GM19238 (cell line): Measurements from ENCODE around the gene FCN2.

Experiments
- DNase-seq: peaks from one replicate; pipeline ENCODE4 v3.0.0; 2011; ENCODE audit warnings: low spot score; ENCODE audit not compliant: insufficient read length

The FCN2 gene

GRCh38 chr9:134868751-134869553 lies 11.7 kb upstream of the FCN2 start:
- no peak for DNase-seq

- no peak for DNase-seq
Observed at GRCh38 chr9:134869554-134870300, 10.9 kb upstream of the FCN2 start.

- no peak for DNase-seq
Observed at GRCh38 chr9:134870301-134870694, 10.3 kb upstream of the FCN2 start.

GRCh38 chr9:134870746-134871662 lies 9.6 kb upstream of the FCN2 start:
- DNase-seq, result no peak

GRCh38 chr9:134871697-134872340 lies 8.8 kb upstream of the FCN2 start:
- no peak for DNase-seq

GRCh38 chr9:134872482-134873231 lies 8.0 kb upstream of the FCN2 start:
- no peak for DNase-seq

GRCh38 chr9:134875371-134875770 lies 5.2 kb upstream of the FCN2 start:
- DNase-seq, result no peak

- DNase-seq, result no peak
Observed at GRCh38 chr9:134877541-134877940, 3.1 kb upstream of the FCN2 start.

GRCh38 chr9:134879664-134880483 lies 736 bp upstream of the FCN2 start:
- no peak for DNase-seq

- no peak for DNase-seq
Observed at GRCh38 chr9:134881313-134881670, 682 bp downstream of the FCN2 start.

- DNase-seq, result no peak
Observed at GRCh38 chr9:134882204-134882785, 1.7 kb downstream of the FCN2 start.

- no peak for DNase-seq
Observed at GRCh38 chr9:134883040-134883782, 2.6 kb downstream of the FCN2 start.

GRCh38 chr9:134884492-134884891 lies 3.9 kb downstream of the FCN2 start:
- DNase-seq, result no peak

GRCh38 chr9:134885001-134885678 lies 4.5 kb downstream of the FCN2 start:
- DNase-seq, result no peak

GRCh38 chr9:134885679-134886412 lies 5.2 kb downstream of the FCN2 start:
- no peak for DNase-seq

GRCh38 chr9:134886413-134886913 lies 5.9 kb downstream of the FCN2 start:
- DNase-seq, result no peak

GRCh38 chr9:134887219-134887618 lies 6.6 kb downstream of the FCN2 start:
- DNase-seq, result no peak
